Cardiac muscle cell (in vitro differentiated cells and primary cell): ENCODE measurements around the gene NFATC2. TPM values are rescaled to one million over a fixed set of nuclear protein-coding genes. Genes with fewer than 3 reads are reported as not detected.
A peak's percentile ranks its signal among the peaks of the same experiment; 100 is the strongest.
"Not testable (repeated sequence)": the region's sequence is repeated elsewhere in the genome, so short reads cannot be mapped to it uniquely, and the experiment has no call there.

Experiments
- DNase-seq, 2 donors: peaks; one replicate each; pipeline versions ENCODE4 v3.0.0 to v3.0.0-alpha.2; 2010 to 2017; ENCODE audit warnings: low read depth in 1 of 2, low spot score in 1 of 2
- H3K27ac ChIP-seq: fragments of 200-600 bp; sonication (generic); 2 replicates; pipeline ENCODE4 v1.5.1; 2016
- H3K27me3 ChIP-seq: fragments of 200-600 bp; sonication (generic); 2 replicates; pipeline ENCODE4 v1.6.0; 2016; ENCODE audit warnings: control low read depth
- H3K36me3 ChIP-seq: fragments of 200-600 bp; sonication (generic); 2 replicates; pipeline ENCODE4 v1.5.1; 2016; ENCODE audit warnings: control low read depth
- H3K4me1 ChIP-seq: fragments of 200-600 bp; sonication (generic); 2 replicates; pipeline ENCODE4 v1.8.1; 2017; ENCODE audit warnings: low read depth, mild to moderate bottlenecking, mixed run types
- H3K4me3 ChIP-seq: fragments of 200-600 bp; sonication (generic); 2 replicates; pipeline ENCODE4 v1.5.1; 2016; ENCODE audit warnings: mild to moderate bottlenecking
- H3K9me3 ChIP-seq: fragments of 200-600 bp; sonication (generic); 2 replicates; pipeline ENCODE4 v1.5.1; 2017; ENCODE audit warnings: low read depth, mild to moderate bottlenecking, control low read depth
- polyA plus RNA-seq: library from polyadenylated mRNA; unstranded; fragments of >200 nt; fragmentation: Nextera tagmentation; extraction: Ambion mirVana; gene quantifications from 2 replicates; pipeline ENCODE4 v1.2.1, GENCODE V29; 2016
- total RNA-seq: library from RNA; depleted of rRNA; stranded (reverse); fragments of >200 nt; gene quantifications from 2 replicates; pipeline ENCODE4 v1.2.3, GENCODE V29; 2016
- TF ChIP-seq, protein P1 (sequence below): IDR thresholded peaks from 2 replicates; pipeline ENCODE4 v1.5.1; 2012; ENCODE audit warnings: low read depth, mild to moderate bottlenecking, low read length

The NFATC2 gene
- total and polyA plus RNA-seq, 2 experiments from 2014 or later = 5.8 to 17.0 TPM

- Histone ChIP-seq H3K27ac (no peak overlapping the region), H3K36me3 (no peaks in the 10 kb centered on the region), H3K9me3 (no peaks in the 10 kb centered on the region), H3K27me3 (no peaks in the 10 kb centered on the region), H3K4me3 (no peak overlapping the region), H3K4me1 (peaks cover 16% of the 10 kb centered on the region)
- DNase-seq = no peak
- TF ChIP-seq, protein P1, sequence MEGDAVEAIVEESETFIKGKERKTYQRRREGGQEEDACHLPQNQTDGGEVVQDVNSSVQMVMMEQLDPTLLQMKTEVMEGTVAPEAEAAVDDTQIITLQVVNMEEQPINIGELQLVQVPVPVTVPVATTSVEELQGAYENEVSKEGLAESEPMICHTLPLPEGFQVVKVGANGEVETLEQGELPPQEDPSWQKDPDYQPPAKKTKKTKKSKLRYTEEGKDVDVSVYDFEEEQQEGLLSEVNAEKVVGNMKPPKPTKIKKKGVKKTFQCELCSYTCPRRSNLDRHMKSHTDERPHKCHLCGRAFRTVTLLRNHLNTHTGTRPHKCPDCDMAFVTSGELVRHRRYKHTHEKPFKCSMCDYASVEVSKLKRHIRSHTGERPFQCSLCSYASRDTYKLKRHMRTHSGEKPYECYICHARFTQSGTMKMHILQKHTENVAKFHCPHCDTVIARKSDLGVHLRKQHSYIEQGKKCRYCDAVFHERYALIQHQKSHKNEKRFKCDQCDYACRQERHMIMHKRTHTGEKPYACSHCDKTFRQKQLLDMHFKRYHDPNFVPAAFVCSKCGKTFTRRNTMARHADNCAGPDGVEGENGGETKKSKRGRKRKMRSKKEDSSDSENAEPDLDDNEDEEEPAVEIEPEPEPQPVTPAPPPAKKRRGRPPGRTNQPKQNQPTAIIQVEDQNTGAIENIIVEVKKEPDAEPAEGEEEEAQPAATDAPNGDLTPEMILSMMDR = no peak
Measured at GRCh38 chr20:51480507-51481270, 61.8 kb downstream of the NFATC2 start.

DNA sequence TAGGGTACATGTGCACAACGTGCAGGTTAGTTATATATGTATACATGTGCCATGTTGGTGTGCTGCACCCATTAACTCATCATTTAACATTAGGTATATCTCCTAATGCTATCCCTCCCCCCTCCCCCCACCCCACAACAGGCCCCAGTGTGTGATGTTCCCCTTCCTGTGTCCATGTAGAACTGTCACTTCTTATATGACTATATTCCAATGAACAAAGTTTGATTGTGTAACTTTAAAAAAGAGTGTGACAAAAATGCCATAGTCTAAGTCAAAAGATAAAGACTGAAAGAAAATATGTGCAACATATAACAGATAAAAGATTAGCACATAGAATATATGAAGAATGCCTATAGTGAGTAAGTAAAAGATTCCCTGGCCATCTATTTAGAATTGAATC, 66.4 kb downstream of the NFATC2 start:
- H3K36me3 ChIP-seq = peaks cover 14% of the 10 kb centered on the region
- H3K4me1 ChIP-seq, H3K27me3 ChIP-seq, H3K4me3 ChIP-seq, H3K27ac ChIP-seq, DNase-seq, H3K9me3 ChIP-seq: not testable (repeated sequence)

GRCh38 chr20:51473771-51474170, 68.7 kb downstream of the NFATC2 start:
- no peak overlapping the region for H3K4me3 ChIP-seq
- H3K4me1 ChIP-seq = peaks cover 17% of the 10 kb centered on the region
- H3K36me3 ChIP-seq = peaks cover 14% of the 10 kb centered on the region
- H3K27ac ChIP-seq = no peak overlapping the region
- DNase-seq = no peak
- TF ChIP-seq, protein P1 = no peak
- no peaks in the 10 kb centered on the region for H3K27me3 ChIP-seq
- no peaks in the 10 kb centered on the region for H3K9me3 ChIP-seq

- Histone ChIP-seq H3K27ac (no peak overlapping the region), H3K4me1 (peaks cover 17% of the 10 kb centered on the region), H3K9me3 (no peaks in the 10 kb centered on the region), H3K27me3 (no peaks in the 10 kb centered on the region), H3K4me3 (no peak overlapping the region), H3K36me3 (peaks cover 14% of the 10 kb centered on the region)
- DNase-seq = no peak
- TF ChIP-seq, protein P1 = no peak
Measured at GRCh38 chr20:51473256-51473655, 69.3 kb downstream of the NFATC2 start.

GRCh38 chr20:51470907-51471411, 71.6 kb downstream of the NFATC2 start:
- H3K36me3 ChIP-seq = peaks cover 14% of the 10 kb centered on the region

DNA sequence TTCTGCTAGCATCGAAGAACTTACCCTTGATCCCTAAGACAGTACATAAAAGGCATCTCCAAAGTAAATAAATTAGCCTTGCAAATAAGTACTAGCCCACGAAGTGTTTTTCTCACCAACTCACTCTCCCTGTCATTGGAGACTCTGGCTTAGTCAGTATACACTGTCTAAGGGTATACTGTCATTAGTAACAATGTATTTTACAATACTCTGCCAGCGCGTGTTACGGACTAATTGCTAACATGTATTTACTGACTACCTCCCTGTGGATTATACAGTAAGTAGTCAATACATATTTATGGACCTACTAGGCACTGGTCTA, 72.1 kb downstream of the NFATC2 start:
- Histone ChIP-seq H3K4me3 (no peak overlapping the region), H3K4me1 (peaks cover 17% of the 10 kb centered on the region), H3K27me3 (no peaks in the 10 kb centered on the region), H3K9me3 (no peaks in the 10 kb centered on the region), H3K36me3 (peaks cover 17% of the 10 kb centered on the region), H3K27ac (peak overlapping the region; percentile 61)
- no peak for DNase-seq
- TF ChIP-seq, protein P1 = no peak

More at GRCh38 chr20:51470907-51471411, 71.6 kb downstream of the NFATC2 start:
- H3K27me3 ChIP-seq = no peaks in the 10 kb centered on the region
- H3K9me3 ChIP-seq = no peaks in the 10 kb centered on the region
- TF ChIP-seq, protein P1 = no peak
- H3K4me3 ChIP-seq = no peak overlapping the region
- peaks cover 17% of the 10 kb centered on the region for H3K4me1 ChIP-seq
- H3K27ac ChIP-seq = peak overlapping the region; percentile 61
- DNase-seq = no peak
